WI38 (cell line): ENCODE measurements around the gene ERI2.

Source experiments
- H3K4me3 ChIP-seq: 2 replicates; pipeline ENCODE4 v1.5.1; 2011; ENCODE audit warnings: low read depth, mild to moderate bottlenecking, control low read depth, low read length
- CTCF ChIP-seq: IDR thresholded peaks from 2 replicates; pipeline ENCODE4 v1.5.1; 2012; ENCODE audit warnings: low read depth, mild to moderate bottlenecking, control low read depth, low read length

ERI2 gene

GRCh38 chr16:20755238-20755637, 51.0 kb downstream of the ERI2 start:
- H3K4me3 ChIP-seq, result no peak overlapping the region
- TF ChIP-seq CTCF, result no peak

- no peak overlapping the region for H3K4me3 ChIP-seq
- TF ChIP-seq CTCF, result no peak
These were observed 52.5 kb downstream of the ERI2 start for GRCh38 chr16:20753727-20754126.

GRCh38 chr16:20750558-20750957, 55.7 kb downstream of the ERI2 start:
- no peak for TF ChIP-seq CTCF
- no peak overlapping the region for H3K4me3 ChIP-seq

- H3K4me3 ChIP-seq, result no peak overlapping the region
- TF ChIP-seq CTCF, result no peak
These were observed 56.8 kb downstream of the ERI2 start for GRCh38 chr16:20749474-20749873.

- no peak overlapping the region for H3K4me3 ChIP-seq
- no peak for TF ChIP-seq CTCF
These were observed 59.0 kb downstream of the ERI2 start for GRCh38 chr16:20747030-20747816.

GRCh38 chr16:20746461-20746860, 59.8 kb downstream of the ERI2 start:
- TF ChIP-seq CTCF, result no peak
- H3K4me3 ChIP-seq, result no peak overlapping the region
